ENCODE data around the gene SIVA1.

The SIVA1 gene

GRCh38 chr14:104706733-104707607 is 46.0 kb upstream of the SIVA1 start:
- Histone ChIP-seq H3K4me1 (ENCODE audit: control insufficient read depth, insufficient read depth, low read length) (no peaks in the 10 kb centered on the region), H3K27ac (ENCODE audit: extremely low read depth, low read depth, low read length) (no peak overlapping the region), H3K9me3 (ENCODE audit: control insufficient read depth, insufficient read depth, low read depth, low read length) (no peaks in the 10 kb centered on the region), H3K4me3 (ENCODE audit: low read depth, low read length) (no peak overlapping the region), H3K36me3 (ENCODE audit: control insufficient read depth in 2 of 2, insufficient read depth in 1 of 2, low read length in 2 of 2) (peaks cover 5 to 70% of the 10 kb centered on the region in 2 experiments; a peak in 2 of 3 replicates)
- ChIA-PET POLR2A (no interaction called here), CTCF (interaction anchor here (0.6 kb wide), 2 partner anchors 9 to 353 kb away, joined by 3 read pairs; no protein-coding TSS in a partner anchor)
- no peak for TF ChIP-seq ZNF133 (tag by site-specific recombination; IDR thresholded peaks at IDR 0.05)
- peak; percentile 35; the same call in 1 of the 2 replicates for TF ChIP-seq KLF1 (tag by site-specific recombination; IDR thresholded peaks at IDR 0.05)
- TF ChIP-seq ZBTB10 (tag by site-specific recombination; IDR thresholded peaks at IDR 0.05): no peak
- no peak for TF ChIP-seq ZFP3 (tag by site-specific recombination; IDR thresholded peaks at IDR 0.05; ENCODE audit: low read depth)
- TF ChIP-seq KLF10 (tag by site-specific recombination; IDR thresholded peaks at IDR 0.05): peak; percentile 34; the same call in 1 of the 2 replicates
- no peak for TF ChIP-seq ZNF692 (tag by site-specific recombination; IDR thresholded peaks at IDR 0.05)
- no peak for TF ChIP-seq BCL11B (tag by site-specific recombination; IDR thresholded peaks at IDR 0.05; ENCODE audit: low read depth)
- no peak for TF ChIP-seq ZNF558 (tag by site-specific recombination; IDR thresholded peaks at IDR 0.05)
- TF ChIP-seq EGR2 (tag by site-specific recombination; IDR thresholded peaks at IDR 0.05; ENCODE audit: low read depth): peak; percentile 32; the same call in 1 of the 2 replicates
- TF ChIP-seq ZFHX2 (tag by site-specific recombination; conservative IDR thresholded peaks at IDR 0.05): peak; percentile 57; the same call in 1 of the 2 replicates
- 0 out of 2 replicates have a peak, but pooled peaks have one; percentile 6 for TF ChIP-seq HIC1 (tag by site-specific recombination; IDR thresholded peaks at IDR 0.05)
- TF ChIP-seq KLF8 (tag by site-specific recombination; IDR thresholded peaks at IDR 0.05): peak; percentile 44; the same call in 1 of the 2 replicates

GRCh38 chr14:104707608-104708595 is 45.0 kb upstream of the SIVA1 start:
- H3K27ac ChIP-seq (ENCODE audit: extremely low read depth, low read depth, low read length): no peak overlapping the region
- H3K9me3 ChIP-seq (ENCODE audit: control insufficient read depth, insufficient read depth, low read depth, low read length): no peaks in the 10 kb centered on the region
- CTCF ChIA-PET: interaction anchor here (1.2 kb wide), 1 partner anchor 14 kb away, joined by 5 read pairs; no protein-coding TSS in a partner anchor
- POLR2A ChIA-PET: interaction anchor here (1.7 kb wide), 1 partner anchor 10 kb away, joined by 5 read pairs; no protein-coding TSS in a partner anchor
- H3K36me3 ChIP-seq (ENCODE audit: control insufficient read depth in 2 of 2, insufficient read depth in 1 of 2, low read length in 2 of 2): peaks cover 5 to 71% of the 10 kb centered on the region in 2 experiments; a peak in 2 of 3 replicates
- H3K4me3 ChIP-seq (ENCODE audit: low read depth, low read length): no peak overlapping the region
- H3K4me1 ChIP-seq (ENCODE audit: control insufficient read depth, insufficient read depth, low read length): no peaks in the 10 kb centered on the region
- TF ChIP-seq ZNF600 (tag by site-specific recombination; IDR thresholded peaks at IDR 0.05) (peak; percentile 50; the same call in 1 of the 2 replicates), ZBTB11 (tag by site-specific recombination; conservative IDR thresholded peaks at IDR 0.05; ENCODE audit: low read depth) (no peak), ZBTB17 (tag by site-specific recombination; IDR thresholded peaks at IDR 0.05) (0 out of 2 replicates have a peak, but pooled peaks have one; percentile 48), BCL11B (tag by site-specific recombination; IDR thresholded peaks at IDR 0.05; ENCODE audit: low read depth) (no peak), TCF7L2 (IDR thresholded peaks at IDR 0.05; ENCODE audit: borderline replicate concordance, low read depth, low read length) (no peak), ZNF639 (tag by site-specific recombination; IDR thresholded peaks at IDR 0.05) (no peak), MEIS1 (CRISPR knock-in tag; IDR thresholded peaks at IDR 0.05; ENCODE audit: borderline replicate concordance) (no peak)
